CD14-positive monocyte (primary cell): ENCODE data around the gene STX8. TPM values are rescaled to one million over a fixed set of nuclear protein-coding genes. Genes with fewer than 3 reads are reported as not detected.

Experiments used
- DNase-seq, 3 donors: peaks; one replicate each; pipeline ENCODE4 v3.0.0-alpha.2; 2011 to 2022
- H2AFZ ChIP-seq: 2 replicates; pipeline ENCODE4 v1.6.0; 2012; ENCODE audit warnings: mild to moderate bottlenecking, low read depth, low read length, inconsistent platforms; ENCODE audit not compliant: insufficient read depth, poor library complexity, severe bottlenecking
- H3K27ac ChIP-seq, 2 donors: 1 replicate in 1 of 2; 2 replicates in 1 of 2; pipeline ENCODE4 v1.5.1; 2012 to 2013; ENCODE audit warnings: low read length in 2 of 2, control low read depth in 1 of 2, inconsistent platforms in 1 of 2, low read depth in 1 of 2, mild to moderate bottlenecking in 1 of 2
- H3K27me3 ChIP-seq, 2 donors: one replicate each; pipeline versions ENCODE4 v1.6.0 to v1.6.1; 2011 to 2013; ENCODE audit warnings: low read length in 2 of 2; ENCODE audit not compliant: control insufficient read depth in 2 of 2, insufficient read depth in 2 of 2
- H3K36me3 ChIP-seq, 2 donors: replicated peaks in 1 of 2; 1 replicate in 1 of 2; 2 replicates in 1 of 2; pipeline versions ENCODE4 v1.5.1 to v1.6.1; 2012 to 2013; ENCODE audit warnings: low read length in 2 of 2, control low read depth in 1 of 2, inconsistent platforms in 1 of 2, mild to moderate bottlenecking in 1 of 2; ENCODE audit not compliant: insufficient read depth in 2 of 2, control insufficient read depth in 1 of 2
- H3K4me1 ChIP-seq, 2 donors: 1 replicate in 1 of 2; 2 replicates in 1 of 2; pipeline versions ENCODE4 v1.5.1 to v1.6.1; 2012 to 2013; ENCODE audit warnings: low read length in 2 of 2, control low read depth in 1 of 2, inconsistent platforms in 1 of 2, mild to moderate bottlenecking in 1 of 2, moderate library complexity in 1 of 2; ENCODE audit not compliant: insufficient read depth in 2 of 2, control insufficient read depth in 1 of 2
- H3K4me2 ChIP-seq: replicated peaks from 2 replicates; pipeline ENCODE3; 2012; ENCODE audit warnings: low read length, moderate library complexity, mild to moderate bottlenecking; ENCODE audit not compliant: poor library complexity, severe bottlenecking; ENCODE audit errors: extremely low read depth
- H3K4me3 ChIP-seq, 3 experiments: fragments of 200-600 bp in 1 of 3; sonication (generic) in 1 of 3; replicated peaks in 1 of 3; 1 replicate in 2 of 3; 2 replicates in 1 of 3; pipeline ENCODE4 v1.5.1; 2011 to 2013; ENCODE audit warnings: low read length in 3 of 3, mild to moderate bottlenecking in 3 of 3, control low read depth in 2 of 3, low read depth in 2 of 3, inconsistent platforms in 1 of 3, moderate library complexity in 1 of 3
- H3K79me2 ChIP-seq: 2 replicates; pipeline ENCODE4 v1.6.0; 2012; ENCODE audit warnings: mild to moderate bottlenecking, control low read depth, inconsistent platforms, low read length, moderate library complexity; ENCODE audit not compliant: insufficient read depth
- H3K9ac ChIP-seq: 2 replicates; pipeline ENCODE4 v1.6.0; 2017; ENCODE audit warnings: low read length, mild to moderate bottlenecking; ENCODE audit not compliant: insufficient read depth, poor library complexity, severe bottlenecking
- H3K9me3 ChIP-seq, 2 donors: replicated peaks in 1 of 2; 1 replicate in 1 of 2; 2 replicates in 1 of 2; pipeline versions ENCODE4 v1.5.1 to v1.6.1; 2012 to 2013; ENCODE audit warnings: low read length in 2 of 2, control low read depth in 1 of 2; ENCODE audit not compliant: control insufficient read depth in 1 of 2, insufficient read depth in 1 of 2
- H4K20me1 ChIP-seq: 2 replicates; pipeline ENCODE4 v1.6.0; 2012; ENCODE audit warnings: mild to moderate bottlenecking, low read length, control low read depth, moderate library complexity; ENCODE audit not compliant: insufficient read depth
- H3K27ac Mint-ChIP-seq, 7 donors: one replicate each; pipeline ENCODE4 v1.8.0; 2020; ENCODE audit warnings: mild to moderate bottlenecking in 7 of 7, mixed read lengths in 7 of 7, moderate library complexity in 6 of 7, inconsistent platforms in 2 of 7
- H3K27me3 Mint-ChIP-seq, 3 donors: one replicate each; pipeline ENCODE4 v1.8.0; 2021 to 2022; ENCODE audit warnings: low read depth in 3 of 3, mild to moderate bottlenecking in 3 of 3, mixed read lengths in 3 of 3, moderate library complexity in 3 of 3, inconsistent platforms in 1 of 3
- H3K36me3 Mint-ChIP-seq, 2 donors: one replicate each; pipeline ENCODE4 v1.8.0; 2020; ENCODE audit warnings: mixed read lengths in 2 of 2, inconsistent platforms in 1 of 2, mild to moderate bottlenecking in 1 of 2
- H3K4me1 Mint-ChIP-seq: one replicate; pipeline ENCODE4 v1.8.0; 2020; ENCODE audit warnings: mild to moderate bottlenecking, mixed read lengths
- H3K4me3 Mint-ChIP-seq, 2 donors: one replicate each; pipeline ENCODE4 v1.8.0; 2020; ENCODE audit warnings: mild to moderate bottlenecking in 2 of 2, mixed read lengths in 2 of 2, moderate library complexity in 1 of 2
- H3K9me3 Mint-ChIP-seq, 7 donors: one replicate each; pipeline ENCODE4 v1.8.0; 2020 to 2022; ENCODE audit warnings: mixed read lengths in 7 of 7, mild to moderate bottlenecking in 6 of 7, moderate library complexity in 6 of 7, inconsistent platforms in 2 of 7
- CTCF ChIP-seq: fragments of 200-600 bp; IDR thresholded peaks from one replicate; pipeline ENCODE4 v1.8.0; 2022; ENCODE audit warnings: antibody characterized with exemption, mild to moderate bottlenecking
- WGBS: methylation state at CpG from one replicate; pipeline ENCODE4 v1.1.5; 2013; ENCODE audit warnings: missing lambda C conversion rate; ENCODE audit not compliant: insufficient coverage; 5-methylcytosine and 5-hydroxymethylcytosine counted together
- intact Hi-C, 2 donors: fragments of 100-400 bp; cut with micrococcal nuclease; formaldehyde crosslinking; loops; one replicate each; pipeline versions ENCODE4 v1.15.0 to v1.15.1; 2023
- polyA plus RNA-seq, 3 donors: library from polyadenylated mRNA; depleted of rRNA in 1 of 3; unstranded in 2 of 3; stranded (reverse) in 1 of 3; fragments of 300-500 nt in 2 of 3; fragments of >200 nt in 1 of 3; fragmentation: Illumina TruSeq in 2 of 3; gene quantifications; 1 replicate in 2 of 3; 2 replicates in 1 of 3; pipeline ENCODE4 v1.2.3, GENCODE V29; 2012 to 2021

STX8 gene
- polyA plus RNA-seq, 3 donors: 44.4 to 170 (median 142) TPM

GRCh38 chr17:9401434-9401833, 174.2 kb downstream of the STX8 start:
- H3K4me1 ChIP-seq: no peaks in the 10 kb centered on the region
- no peaks in the 10 kb centered on the region for H3K36me3 ChIP-seq
- no peak overlapping the region for H2AFZ ChIP-seq
- H4K20me1 ChIP-seq: no peaks in the 10 kb centered on the region
- H3K27me3 ChIP-seq: no peaks in the 10 kb centered on the region
- H3K27ac ChIP-seq: no peak overlapping the region
- H3K27me3 Mint-ChIP-seq: peaks cover 0 to 1% (median 0%) of the 10 kb centered on the region in 3 donors
- H3K9me3 ChIP-seq: no peaks in the 10 kb centered on the region
- H3K79me2 ChIP-seq: no peaks in the 10 kb centered on the region
- H3K27ac Mint-ChIP-seq: no peak overlapping the region
- whole genome bisulfite sequencing: no CpG with 5 or more reads among the region's 4 CpGs
- H3K4me3 ChIP-seq: no peak overlapping the region
- H3K9ac ChIP-seq: no peak overlapping the region
- H3K4me3 Mint-ChIP-seq: no peak overlapping the region
- H3K4me1 Mint-ChIP-seq: peaks cover 2% of the 10 kb centered on the region
- no peak for TF ChIP-seq CTCF
- DNase-seq: no peak
- intact Hi-C loops: no loop called here
- peaks cover 6 to 13% of the 10 kb centered on the region in 2 donors for H3K36me3 Mint-ChIP-seq
- H3K4me2 ChIP-seq: no peak overlapping the region
- H3K9me3 Mint-ChIP-seq: peaks cover 0 to 2% (median 0%) of the 10 kb centered on the region in 7 donors

GRCh38 chr17:9389111-9389527, 186.5 kb downstream of the STX8 start:
- Histone ChIP-seq H3K79me2 (no peaks in the 10 kb centered on the region), H3K9me3 (peaks cover 0 to 7% of the 10 kb centered on the region in 2 donors), H3K4me2 (no peak overlapping the region), H3K9ac (no peak overlapping the region), H4K20me1 (no peaks in the 10 kb centered on the region), H3K27ac (no peak overlapping the region), H3K36me3 (peaks cover 0 to 4% of the 10 kb centered on the region in 2 donors), H3K4me3 (no peak overlapping the region), H3K4me1 (no peaks in the 10 kb centered on the region), H3K27me3 (no peaks in the 10 kb centered on the region), H2AFZ (no peak overlapping the region)
- H3K4me1 Mint-ChIP-seq: peaks cover 2% of the 10 kb centered on the region
- no CpG with 5 or more reads among the region's 3 CpGs for WGBS
- peaks cover 16 to 37% of the 10 kb centered on the region in 2 donors for H3K36me3 Mint-ChIP-seq
- no peak overlapping the region for H3K4me3 Mint-ChIP-seq
- no peak for TF ChIP-seq CTCF
- H3K27me3 Mint-ChIP-seq: peaks cover 0 to 3% (median 0%) of the 10 kb centered on the region in 3 donors
- peak in 1 of 3 donors; percentile 66 for DNase-seq
- intact Hi-C loops: no loop called here
- no peak overlapping the region for H3K27ac Mint-ChIP-seq
- peaks cover 7 to 23% (median 15%) of the 10 kb centered on the region in 7 donors for H3K9me3 Mint-ChIP-seq
